Psoas muscle (tissue), 8 donors: ENCODE results near the gene MOV10L1. TPM values are rescaled to one million over a fixed set of nuclear protein-coding genes. Genes with fewer than 3 reads are reported as not detected.

Source experiments
- ATAC-seq, 4 donors: fragments of 200-7000 bp; cut with Tn5 transposase; one replicate each; pipeline ENCODE4 v1.9.1; 2020; ENCODE audit warnings: moderate library complexity in 3 of 4, mild to moderate bottlenecking in 2 of 4
- DNase-seq, 2 donors: peaks; one replicate each; pipeline ENCODE4 v3.0.0-alpha.2; 2020
- H3K27ac ChIP-seq: fragments of 200-600 bp; one replicate; pipeline ENCODE4 v1.8.0; 2022
- H3K27me3 ChIP-seq, 3 donors: fragments of 200-600 bp in 1 of 3; one replicate each; pipeline versions ENCODE4 v1.6.1 to v1.8.0; 2013 to 2022; ENCODE audit warnings: low read length in 2 of 3, mild to moderate bottlenecking in 2 of 3, moderate library complexity in 1 of 3; ENCODE audit not compliant: insufficient read depth in 3 of 3
- H3K36me3 ChIP-seq, 2 donors: fragments of 200-600 bp in 1 of 2; one replicate each; pipeline versions ENCODE4 v1.6.1 to v1.8.0; 2013 to 2022; ENCODE audit warnings: low read depth in 1 of 2, mild to moderate bottlenecking in 1 of 2, moderate library complexity in 1 of 2; ENCODE audit not compliant: insufficient read depth in 1 of 2
- H3K4me1 ChIP-seq: fragments of 200-600 bp; one replicate; pipeline ENCODE4 v1.8.0; 2022
- H3K4me3 ChIP-seq: fragments of 200-600 bp; one replicate; pipeline ENCODE4 v1.8.0; 2022; ENCODE audit warnings: mild to moderate bottlenecking
- H3K9me3 ChIP-seq: fragments of 200-600 bp; one replicate; pipeline ENCODE4 v1.8.0; 2022
- CTCF ChIP-seq: fragments of 200-600 bp; IDR thresholded peaks from one replicate; pipeline ENCODE4 v1.8.0; 2022; ENCODE audit warnings: antibody characterized with exemption
- WGBS, 3 donors: extraction: QIAGEN DNeasy Blood & Tissue Kit; methylation state at CpG; one replicate each; pipeline versions ENCODE4 v1.1.6 to v1.1.7; 2013; 5-methylcytosine and 5-hydroxymethylcytosine counted together
- intact Hi-C, 2 donors: fragments of 100-400 bp; cut with DNase I; formaldehyde crosslinking; loops; one replicate each; pipeline versions ENCODE4 v1.11.0 to v1.14.2; 2022
- polyA plus RNA-seq, 3 donors: library from polyadenylated mRNA; stranded (reverse); fragments of 200-250 nt; gene quantifications; one replicate each; pipeline ENCODE4 v1.2.3, GENCODE V29; 2013
- total RNA-seq, 4 donors: library from RNA; stranded (reverse); fragmentation: NEBNext Ultra II Directional in 2 of 4; extraction: Animal tissue kit (Norgen Biotek cat#: 25700) in 2 of 4; gene quantifications; one replicate each; pipeline versions ENCODE4 v1.2.1 to v1.2.4, GENCODE V29; 2021 to 2023
- donor health status: healthy with polysubstance abuse.
- donor health status: DM: no; HTN: no; CAD: no; lungs with moderate emphysema.
- donor health status: Bipolar disorder and iron deficiency.
- donor health status: healthy.
- donor health status: DM: yes; HTN: yes; CAD: no.
- donor health status: DM: no; HTN: no; CAD: no.
- donor health status: DM: no; HTN: no; CAD: no.
- donor health status: DM: yes; HTN: yes; CAD: no.

The MOV10L1 gene
- total and polyA plus RNA-seq, 7 donors, result 0.05 to 0.39 (median 0.07) TPM; not detected in 4

GRCh38 chr22:50045211-50046018 lies 44.4 kb upstream of the MOV10L1 start:
- peaks cover 0 to 31% (median 15%) of the 10 kb centered on the region in 3 donors for H3K27me3 ChIP-seq
- TF ChIP-seq CTCF, result no peak
- no peak overlapping the region for H3K4me3 ChIP-seq
- no peaks in the 10 kb centered on the region for H3K36me3 ChIP-seq
- H3K4me1 ChIP-seq, result no peaks in the 10 kb centered on the region
- no peak for ATAC-seq
- no peak overlapping the region for H3K27ac ChIP-seq
- no peaks in the 10 kb centered on the region for H3K9me3 ChIP-seq
- intact Hi-C loops, result no loop called here
- no peak for DNase-seq
- WGBS, 3 donors, result 65 to 74% (median 70%) methylated on average over 34 to 35 of the region's 35 CpGs

- Histone ChIP-seq H3K27ac (no peak overlapping the region), H3K4me3 (no peak overlapping the region), H3K27me3 (peaks cover 0 to 31% (median 15%) of the 10 kb centered on the region in 3 donors), H3K36me3 (no peaks in the 10 kb centered on the region), H3K4me1 (no peaks in the 10 kb centered on the region), H3K9me3 (no peaks in the 10 kb centered on the region)
- intact Hi-C loops, result no loop called here
- no peak for TF ChIP-seq CTCF
- ATAC-seq (no peak), DNase-seq (no peak)
- WGBS, 3 donors, result 68 to 72% (median 70%) methylated on average over 15 to 19 of the region's 19 CpGs
Observed at GRCh38 chr22:50046019-50046415, 43.8 kb upstream of the MOV10L1 start.

- WGBS, 3 donors, result 84 to 89% (median 84%) methylated on average over 24 to 27 of the region's 27 CpGs
- H3K4me3 ChIP-seq, result no peak overlapping the region
- ATAC-seq (no peak), DNase-seq (no peak)
- no peaks in the 10 kb centered on the region for H3K36me3 ChIP-seq
- H3K9me3 ChIP-seq, result no peaks in the 10 kb centered on the region
- TF ChIP-seq CTCF, result no peak
- peaks cover 0 to 31% (median 15%) of the 10 kb centered on the region in 3 donors for H3K27me3 ChIP-seq
- H3K27ac ChIP-seq, result no peak overlapping the region
- no peaks in the 10 kb centered on the region for H3K4me1 ChIP-seq
- intact Hi-C loops, result no loop called here
Observed at GRCh38 chr22:50046481-50047245, 43.1 kb upstream of the MOV10L1 start.

GRCh38 chr22:50047346-50047745 lies 42.5 kb upstream of the MOV10L1 start:
- Histone ChIP-seq H3K9me3 (no peaks in the 10 kb centered on the region), H3K36me3 (no peaks in the 10 kb centered on the region), H3K4me3 (no peak overlapping the region), H3K4me1 (no peaks in the 10 kb centered on the region), H3K27ac (no peak overlapping the region), H3K27me3 (peaks cover 0 to 29% (median 16%) of the 10 kb centered on the region in 3 donors)
- DNase-seq, result no peak
- WGBS, 3 donors, result 88 to 95% (median 93%) methylated on average over 16 of the region's 16 CpGs
- no peak for TF ChIP-seq CTCF
- intact Hi-C loops, result no loop called here
- ATAC-seq, result no peak
